CD4-positive, alpha-beta memory T cell (primary cell): ENCODE data around the gene SORL1-AS1.
"Not testable (repeated sequence)": the region's sequence is repeated elsewhere in the genome, so short reads cannot be mapped to it uniquely, and the experiment has no call there.

Experiments
- CTCF ChIA-PET: fragments of 350-600 bp; sonication (Branson Sonifier 250); formaldehyde crosslinking; loops from one replicate; lab custom pipeline; 2021; ENCODE audit warnings: inconsistent platforms; ENCODE audit not compliant: partially characterized antibody; lab: Charles Lee
- POLR2A ChIA-PET: fragments of 350-600 bp; sonication (Branson Sonifier 250); formaldehyde crosslinking; loops from one replicate; lab custom pipeline; 2021; ENCODE audit not compliant: partially characterized antibody; lab: Charles Lee
- DNase-seq, 5 donors: peaks; one replicate each; pipeline versions ENCODE4 v3.0.0 to v3.0.0-alpha.2; 2020 to 2022; ENCODE audit warnings: mixed read lengths in 1 of 5
- H3K27ac ChIP-seq: one replicate; pipeline ENCODE4 v1.7.0; 2013; ENCODE audit warnings: low read depth, low read length
- H3K27me3 ChIP-seq: 2 replicates; pipeline ENCODE4 v1.7.0; 2013; ENCODE audit warnings: mild to moderate bottlenecking, low read length, moderate library complexity; ENCODE audit not compliant: insufficient read depth
- H3K36me3 ChIP-seq: 2 replicates; pipeline ENCODE4 v1.7.0; 2013; ENCODE audit warnings: mild to moderate bottlenecking, low read length, moderate library complexity; ENCODE audit not compliant: insufficient read depth
- H3K4me1 ChIP-seq: 2 replicates; pipeline ENCODE4 v1.7.0; 2013; ENCODE audit warnings: mild to moderate bottlenecking, low read length, moderate library complexity; ENCODE audit not compliant: insufficient read depth
- H3K4me3 ChIP-seq, 2 donors: one replicate each; pipeline ENCODE4 v1.7.0; 2013; ENCODE audit warnings: low read length in 2 of 2, mild to moderate bottlenecking in 1 of 2
- H3K9me3 ChIP-seq, 2 donors: one replicate each; pipeline ENCODE4 v1.7.0; 2013; ENCODE audit warnings: low read length in 2 of 2, control low read depth in 1 of 2; ENCODE audit not compliant: control insufficient read depth in 1 of 2
- H3K27ac Mint-ChIP-seq, 7 donors: one replicate each; pipeline ENCODE4 v1.8.0; 2020 to 2021; ENCODE audit warnings: mixed read lengths in 7 of 7, mild to moderate bottlenecking in 6 of 7, inconsistent platforms in 3 of 7, moderate library complexity in 3 of 7
- H3K27me3 Mint-ChIP-seq, 2 donors: one replicate each; pipeline ENCODE4 v1.8.0; 2020 to 2021; ENCODE audit warnings: mixed read lengths in 2 of 2
- H3K36me3 Mint-ChIP-seq, 2 donors: one replicate each; pipeline ENCODE4 v1.8.0; 2020 to 2021; ENCODE audit warnings: mixed read lengths in 2 of 2, inconsistent platforms in 1 of 2, mild to moderate bottlenecking in 1 of 2
- H3K4me1 Mint-ChIP-seq, 4 donors: one replicate each; pipeline ENCODE4 v1.8.0; 2020 to 2021; ENCODE audit warnings: mixed read lengths in 4 of 4, mild to moderate bottlenecking in 1 of 4
- H3K4me3 Mint-ChIP-seq, 8 donors: one replicate each; pipeline ENCODE4 v1.8.0; 2020 to 2021; ENCODE audit warnings: mixed read lengths in 8 of 8, mild to moderate bottlenecking in 7 of 8, moderate library complexity in 6 of 8, inconsistent platforms in 3 of 8
- H3K9me3 Mint-ChIP-seq, 8 donors: one replicate each; pipeline ENCODE4 v1.8.0; 2020 to 2021; ENCODE audit warnings: mixed read lengths in 8 of 8, mild to moderate bottlenecking in 5 of 8, inconsistent platforms in 3 of 8, moderate library complexity in 1 of 8
- intact Hi-C: fragments of 100-400 bp; cut with micrococcal nuclease; formaldehyde crosslinking; loops from one replicate; pipeline ENCODE4 v1.15.1; 2023

Gene SORL1-AS1

GRCh38 chr11:121483805-121484480 lies 31.2 kb upstream of the SORL1-AS1 start:
- ChIA-PET CTCF (interaction anchor here (1.2 to 2.9 kb wide), 5 partner anchors 10 to 164 kb away, joined by 4 to 15 read pairs (median 6); partner anchors contain the start of genes SORL1 and SORL1-AS1), POLR2A (interaction anchor here (1.3 to 5.8 kb wide), 9 partner anchors 8 to 33 kb away, joined by 3 to 111 read pairs (median 11); partner anchors contain the start of genes SORL1 and SORL1-AS1)
- no peak overlapping the region for H3K27ac ChIP-seq
- Mint-ChIP-seq H3K27me3 (no peaks in the 10 kb centered on the region), H3K27ac (peak overlapping the region; percentile 59 to 96 (median 92)), H3K4me3 (peak overlapping the region in 4 of 8 donors; percentile 14 to 63 (median 36)), H3K4me1 (peaks cover 49 to 86% (median 69%) of the 10 kb centered on the region in 4 donors), H3K9me3 (no peaks in the 10 kb centered on the region), H3K36me3 (peaks cover 47 to 68% of the 10 kb centered on the region in 2 donors)
- no peaks in the 10 kb centered on the region for H3K27me3 ChIP-seq
- no peak for DNase-seq
- no peak overlapping the region for H3K4me3 ChIP-seq
- H3K4me1 ChIP-seq, result peaks cover 61% of the 10 kb centered on the region
- no peaks in the 10 kb centered on the region for H3K9me3 ChIP-seq
- intact Hi-C loops, result loop anchor here (5.0 kb wide), 1 partner anchor 162 kb away; no protein-coding TSS in a partner anchor
- peaks cover 46% of the 10 kb centered on the region for H3K36me3 ChIP-seq

DNA sequence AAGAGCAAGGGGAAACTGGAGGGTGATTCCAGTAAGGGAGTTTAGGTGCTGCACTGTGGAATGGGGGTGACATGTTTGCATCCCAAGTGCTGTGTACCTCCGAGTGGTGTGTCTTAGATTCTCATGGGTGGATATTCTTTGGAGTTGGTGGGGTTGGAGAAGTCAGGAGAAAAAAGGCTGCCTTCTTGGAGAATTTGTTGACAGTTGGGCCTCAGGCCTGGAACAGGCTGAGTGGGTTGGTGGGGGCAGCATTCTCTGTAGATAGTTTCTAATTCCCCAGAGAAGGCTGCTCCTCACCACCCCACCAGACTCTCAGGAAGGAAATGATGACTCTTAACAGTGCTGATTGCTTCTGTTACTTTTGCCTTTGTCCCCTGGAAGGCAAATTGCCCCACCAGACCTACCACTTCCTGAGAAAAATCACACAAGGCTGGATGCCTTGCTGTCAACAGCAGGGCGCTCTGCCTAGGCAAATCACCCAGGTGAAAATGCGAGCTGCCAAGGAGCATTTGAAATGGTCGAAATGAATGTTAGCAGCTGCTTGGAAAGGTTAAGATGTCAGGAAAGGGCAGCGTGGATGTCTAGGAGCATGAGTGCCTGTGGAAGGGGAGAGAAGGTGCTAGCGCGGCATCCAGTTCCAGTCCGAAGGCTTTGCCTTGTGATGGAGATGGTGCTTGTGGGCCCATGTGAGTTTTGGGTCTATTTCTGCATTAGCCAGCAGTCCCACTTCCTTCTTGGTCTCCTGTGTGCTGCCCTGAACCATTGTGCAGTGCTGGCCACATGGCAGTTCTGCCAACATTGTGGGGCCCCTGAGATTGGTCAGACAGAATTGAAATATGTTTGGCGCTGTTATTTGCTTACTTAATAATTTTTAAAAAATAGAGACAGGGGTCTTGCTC lies 29.7 kb upstream of the SORL1-AS1 start:
- Histone ChIP-seq H3K27me3 (no peaks in the 10 kb centered on the region), H3K27ac (peak overlapping the region; percentile 53), H3K4me1 (peaks cover 71% of the 10 kb centered on the region), H3K36me3 (peaks cover 43% of the 10 kb centered on the region), H3K9me3 (no peaks in the 10 kb centered on the region), H3K4me3 (peak overlapping the region; percentile 14 to 30)
- ChIA-PET CTCF (interaction anchor here (1.2 to 2.9 kb wide), 7 partner anchors 12 to 163 kb away, joined by 3 to 15 read pairs (median 6); partner anchors contain the start of genes SORL1 and SORL1-AS1), POLR2A (interaction anchor here (0.6 to 5.8 kb wide), 14 partner anchors 10 to 190 kb away, joined by 3 to 111 read pairs (median 6); partner anchors contain the start of genes SC5D, SORL1 and SORL1-AS1)
- Mint-ChIP-seq H3K36me3 (peaks cover 47 to 67% of the 10 kb centered on the region in 2 donors), H3K4me3 (peak overlapping the region; percentile 75 to 86 (median 82)), H3K27me3 (no peaks in the 10 kb centered on the region), H3K27ac (peak overlapping the region; percentile 87 to 97 (median 92)), H3K9me3 (no peaks in the 10 kb centered on the region), H3K4me1 (peaks cover 48 to 85% (median 68%) of the 10 kb centered on the region in 4 donors)
- intact Hi-C loops, result loop anchor here (1.0 to 5.0 kb wide), 3 partner anchors 18 to 160 kb away; partner anchors contain the start of genes SORL1 and SORL1-AS1
- peak; percentile 67 to 89 (median 72) for DNase-seq

DNA sequence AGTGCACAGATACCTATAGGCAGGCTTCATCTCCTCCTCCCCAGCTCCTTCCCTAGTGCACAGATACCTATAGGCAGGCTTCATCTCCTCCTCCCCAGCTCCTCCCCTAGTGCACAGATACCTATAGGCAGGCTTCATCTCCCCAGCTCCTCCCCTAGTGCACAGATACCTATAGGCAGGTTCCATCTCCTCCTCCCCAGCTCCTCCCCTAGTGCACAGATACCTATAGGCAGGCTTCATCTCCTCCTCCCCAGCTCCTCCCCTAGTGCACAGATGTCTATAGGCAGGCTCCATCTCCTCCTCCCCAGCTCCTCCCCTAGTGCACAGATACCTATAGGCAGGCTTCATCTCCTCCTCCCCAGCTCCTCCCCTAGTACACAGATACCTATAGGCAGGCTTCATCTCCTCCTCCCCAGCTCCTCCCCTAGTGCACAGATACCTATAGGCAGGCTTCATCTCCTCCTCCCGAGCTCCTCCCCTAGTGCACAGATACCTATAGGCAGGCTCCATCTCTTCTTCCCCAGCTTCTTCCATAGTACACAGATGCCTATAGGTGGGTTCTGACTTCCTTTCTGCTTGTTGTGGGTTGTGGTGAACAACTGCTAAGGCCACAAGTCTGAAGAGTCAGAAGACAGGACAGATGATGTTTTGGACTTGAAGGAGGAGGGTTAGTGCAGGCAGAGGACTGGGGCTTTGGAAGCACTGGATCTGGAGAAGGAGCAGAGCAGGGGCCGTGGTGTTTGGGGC lies 28.9 kb upstream of the SORL1-AS1 start:
- POLR2A ChIA-PET, result interaction anchor here (0.6 to 5.8 kb wide), 8 partner anchors 16 to 128 kb away, joined by 3 to 111 read pairs (median 3); partner anchors contain the start of genes SORL1 and SORL1-AS1
- DNase-seq, result peak; percentile 79 to 91 (median 80)
- Histone ChIP-seq H3K27ac (peak overlapping the region; percentile 53), H3K36me3 (peaks cover 43% of the 10 kb centered on the region), H3K4me1 (peaks cover 68% of the 10 kb centered on the region), H3K4me3 (peak overlapping the region in 1 of 2 donors; percentile 30)
- peak overlapping the region; percentile 87 to 97 (median 92) for H3K27ac Mint-ChIP-seq
- H3K9me3 Mint-ChIP-seq, H3K9me3 ChIP-seq, H3K27me3 Mint-ChIP-seq, H3K27me3 ChIP-seq: not testable (repeated sequence)
- H3K4me3 Mint-ChIP-seq, result peak overlapping the region; percentile 75 to 86 (median 82)
- CTCF ChIA-PET, result interaction anchor here (0.9 to 2.9 kb wide), 5 partner anchors 12 to 31 kb away, joined by 3 to 11 read pairs (median 7); partner anchors contain the start of gene SORL1-AS1
- H3K4me1 Mint-ChIP-seq, result peaks cover 48 to 87% (median 66%) of the 10 kb centered on the region in 4 donors
- peaks cover 40 to 67% of the 10 kb centered on the region in 2 donors for H3K36me3 Mint-ChIP-seq
- intact Hi-C loops, result loop anchor here (1.0 to 5.0 kb wide), 3 partner anchors 17 to 159 kb away; partner anchors contain the start of genes SORL1 and SORL1-AS1

DNA sequence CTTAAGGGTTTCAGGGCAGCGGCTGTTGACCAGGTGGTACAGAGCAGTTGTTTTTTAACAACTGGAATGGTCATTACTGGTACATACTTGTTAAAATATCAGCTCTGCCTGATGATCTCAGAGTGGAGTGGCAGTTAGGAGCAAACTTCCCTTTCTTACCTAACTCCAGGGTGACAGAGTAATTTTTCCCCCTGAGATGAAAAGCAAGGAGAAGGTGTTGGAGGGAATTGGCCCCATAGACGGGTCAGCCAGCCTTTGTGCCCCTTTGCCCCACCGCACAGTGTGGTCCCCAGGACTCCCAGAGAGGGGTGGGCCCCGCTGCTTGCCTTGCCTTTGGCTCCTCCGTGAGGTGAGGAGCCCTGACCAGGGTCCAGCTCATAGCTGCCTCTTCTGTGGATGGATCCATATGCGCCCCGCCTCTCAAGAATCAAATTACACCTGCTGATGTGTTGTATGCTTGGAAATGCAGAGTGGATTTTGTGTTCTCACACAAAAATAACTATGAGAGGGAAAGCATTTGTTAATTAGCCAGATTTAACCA lies 27.0 kb upstream of the SORL1-AS1 start:
- Histone ChIP-seq H3K27me3 (no peaks in the 10 kb centered on the region), H3K27ac (no peak overlapping the region), H3K4me1 (peaks cover 79% of the 10 kb centered on the region), H3K9me3 (no peaks in the 10 kb centered on the region), H3K36me3 (peaks cover 34% of the 10 kb centered on the region), H3K4me3 (no peak overlapping the region)
- ChIA-PET POLR2A (interaction anchor here (0.9 to 5.8 kb wide), 4 partner anchors 13 to 39 kb away, joined by 3 to 111 read pairs (median 52); partner anchors contain the start of genes SORL1 and SORL1-AS1), CTCF (interaction anchor here (2.1 kb wide), 1 partner anchor 12 kb away, joined by 5 read pairs; no protein-coding TSS in a partner anchor)
- Mint-ChIP-seq H3K4me1 (peaks cover 50 to 92% (median 71%) of the 10 kb centered on the region in 4 donors), H3K27me3 (no peaks in the 10 kb centered on the region), H3K36me3 (peaks cover 37 to 71% of the 10 kb centered on the region in 2 donors), H3K27ac (peak overlapping the region in 5 of 7 donors; percentile 12 to 62 (median 29)), H3K4me3 (peak overlapping the region in 1 of 8 donors; percentile 3), H3K9me3 (no peaks in the 10 kb centered on the region)
- no peak for DNase-seq
- intact Hi-C loops, result loop anchor here (5.0 kb wide), 1 partner anchor 157 kb away; no protein-coding TSS in a partner anchor

GRCh38 chr11:121478895-121479697 lies 26.3 kb upstream of the SORL1-AS1 start:
- peaks cover 50 to 92% (median 69%) of the 10 kb centered on the region in 4 donors for H3K4me1 Mint-ChIP-seq
- Histone ChIP-seq H3K36me3 (peaks cover 30% of the 10 kb centered on the region), H3K27me3 (no peaks in the 10 kb centered on the region), H3K9me3 (no peaks in the 10 kb centered on the region), H3K27ac (no peak overlapping the region), H3K4me1 (peaks cover 80% of the 10 kb centered on the region), H3K4me3 (no peak overlapping the region)
- no peak for DNase-seq
- CTCF ChIA-PET, result no interaction called here
- H3K9me3 Mint-ChIP-seq, result no peaks in the 10 kb centered on the region
- H3K27ac Mint-ChIP-seq, result peak overlapping the region in 5 of 7 donors; percentile 11 to 84 (median 53)
- POLR2A ChIA-PET, result interaction anchor here (0.6 to 5.8 kb wide), 5 partner anchors 13 to 40 kb away, joined by 3 to 111 read pairs (median 4); partner anchors contain the start of genes SORL1 and SORL1-AS1
- intact Hi-C loops, result no loop called here
- peak overlapping the region in 1 of 8 donors; percentile 5 for H3K4me3 Mint-ChIP-seq
- no peaks in the 10 kb centered on the region for H3K27me3 Mint-ChIP-seq
- H3K36me3 Mint-ChIP-seq, result peaks cover 39 to 71% of the 10 kb centered on the region in 2 donors
